IPS-NIHi7 (cell line): Measurements from ENCODE around the gene BPIFB3.
A peak's percentile ranks its signal among the peaks of the same experiment; 100 is the strongest.

ENCODE experiments used
- DNase-seq: peaks from one replicate; pipeline ENCODE4 v3.0.0; 2012; ENCODE audit warnings: mixed read lengths; ENCODE audit errors: extremely low spot score

BPIFB3 gene

DNA sequence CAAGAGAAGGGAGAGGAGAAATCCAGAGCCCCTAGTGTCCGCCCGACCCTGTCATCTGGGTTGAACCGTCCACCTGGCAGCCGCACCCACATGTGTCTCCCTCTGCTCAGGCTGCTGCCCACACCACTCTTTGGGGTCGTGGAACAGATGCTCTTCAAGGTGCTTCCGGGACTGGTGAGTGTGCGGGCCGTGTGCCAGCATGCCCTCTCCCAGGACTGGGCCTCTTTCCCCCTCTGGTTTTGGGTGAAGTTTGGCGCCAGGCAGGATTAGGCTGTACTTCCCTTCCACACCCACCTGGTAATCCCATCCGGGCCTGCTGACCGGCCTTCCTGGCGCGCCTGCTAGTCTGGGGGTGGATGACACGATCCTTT is 7.9 kb downstream of the BPIFB3 start:
- DNase-seq: no peak

DNA sequence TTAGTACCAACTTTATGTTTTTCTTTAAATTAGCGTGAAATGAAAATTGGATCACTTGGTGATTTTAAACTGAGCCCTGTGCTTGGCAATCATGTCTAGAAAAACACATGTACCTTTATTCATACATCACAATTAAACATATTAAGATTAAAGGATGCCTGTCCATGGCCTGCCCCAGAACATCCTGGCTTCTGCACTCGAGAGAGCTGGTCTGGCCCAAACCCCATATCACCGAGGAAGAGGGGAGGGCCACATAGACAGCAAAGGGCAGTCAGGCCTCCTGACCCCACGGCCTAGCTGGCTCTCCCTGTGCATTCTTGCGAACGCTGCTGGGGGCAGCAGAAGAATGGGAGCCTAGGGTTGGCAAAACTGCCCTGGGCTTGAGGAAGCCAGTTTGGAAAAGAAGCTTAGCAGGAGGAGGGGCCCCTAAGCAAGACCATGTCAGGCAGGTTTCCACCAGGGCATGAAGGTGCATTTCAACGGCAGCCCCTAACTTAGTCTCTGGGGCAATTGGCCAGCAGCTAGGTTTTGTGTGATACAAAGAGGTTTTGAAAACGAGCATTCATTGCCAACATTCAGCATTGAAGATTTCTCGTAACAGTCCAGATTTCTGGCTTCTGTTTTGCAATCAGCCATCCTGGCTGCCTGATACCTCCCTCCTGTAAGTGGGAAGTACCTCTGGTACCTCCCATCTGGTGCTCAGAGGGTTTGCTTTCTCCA is 8.6 kb downstream of the BPIFB3 start:
- no peak for DNase-seq

DNA sequence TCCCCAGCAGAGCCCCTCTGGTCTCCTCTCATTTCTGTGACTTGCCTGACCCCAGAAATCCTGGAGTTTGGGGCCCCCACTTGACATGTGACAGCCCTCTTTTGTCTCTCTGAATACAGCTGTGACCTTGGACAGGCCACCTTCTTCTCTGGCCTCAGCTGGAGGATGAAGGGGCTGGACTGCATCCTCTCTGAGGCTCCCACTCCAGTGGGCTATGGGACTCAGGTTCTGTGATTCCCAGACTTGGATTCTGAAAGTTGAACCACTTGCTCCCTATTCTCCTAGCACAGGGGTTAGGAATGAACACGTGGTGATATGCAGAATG is 9.1 kb downstream of the BPIFB3 start:
- no peak for DNase-seq

DNA sequence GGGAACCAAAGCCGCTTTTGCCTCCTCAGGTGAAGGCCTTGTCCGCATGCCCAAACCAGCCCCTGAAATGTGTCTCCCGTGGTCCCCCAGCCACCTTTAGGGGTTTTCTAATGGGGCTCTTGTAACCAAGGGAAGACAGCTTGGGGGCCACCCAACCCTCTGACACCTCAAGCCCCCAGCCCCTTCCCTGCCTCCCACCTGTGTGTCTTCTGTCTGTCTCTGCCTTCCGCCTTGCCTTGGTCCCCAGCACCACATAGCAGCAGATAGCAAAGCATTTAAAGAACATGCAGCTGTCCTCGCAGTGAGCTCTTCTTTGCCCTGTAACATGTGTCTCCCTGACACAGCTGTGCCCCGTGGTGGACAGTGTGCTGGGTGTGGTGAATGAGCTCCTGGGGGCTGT is 9.6 kb downstream of the BPIFB3 start:
- no peak for DNase-seq

DNA sequence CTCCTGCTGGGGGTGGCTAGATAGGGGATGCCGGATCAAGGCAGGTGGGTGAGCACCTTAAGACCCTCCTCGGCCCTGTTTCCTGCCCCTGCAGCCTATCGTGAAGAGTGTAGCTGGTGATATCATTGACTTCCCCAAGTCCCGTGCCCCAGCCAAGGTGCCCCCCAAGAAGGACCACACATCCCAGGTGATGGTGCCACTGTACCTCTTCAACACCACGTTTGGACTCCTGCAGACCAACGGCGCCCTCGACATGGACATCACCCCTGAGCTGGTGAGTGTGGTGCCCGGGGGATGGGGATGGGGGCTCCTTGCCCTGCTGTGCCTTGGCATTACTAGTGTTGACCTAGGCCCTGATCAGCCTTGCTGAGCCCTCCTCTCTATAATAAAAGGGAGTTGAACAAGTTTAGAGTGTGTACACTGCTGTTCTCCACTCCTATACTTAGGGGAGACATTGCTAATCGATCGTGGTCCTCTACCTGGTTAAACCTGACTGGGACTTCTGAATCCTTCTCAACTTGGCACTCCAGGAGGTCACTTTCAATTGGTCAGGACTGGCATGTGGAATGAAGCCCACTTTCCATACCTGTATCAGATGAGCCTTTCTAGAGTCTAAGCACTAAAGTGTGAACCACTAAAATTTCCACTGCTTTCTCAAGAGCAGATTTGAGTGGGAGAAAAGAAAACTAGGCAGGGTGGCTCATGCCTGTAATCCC is 11.0 kb downstream of the BPIFB3 start:
- DNase-seq: no peak

DNA sequence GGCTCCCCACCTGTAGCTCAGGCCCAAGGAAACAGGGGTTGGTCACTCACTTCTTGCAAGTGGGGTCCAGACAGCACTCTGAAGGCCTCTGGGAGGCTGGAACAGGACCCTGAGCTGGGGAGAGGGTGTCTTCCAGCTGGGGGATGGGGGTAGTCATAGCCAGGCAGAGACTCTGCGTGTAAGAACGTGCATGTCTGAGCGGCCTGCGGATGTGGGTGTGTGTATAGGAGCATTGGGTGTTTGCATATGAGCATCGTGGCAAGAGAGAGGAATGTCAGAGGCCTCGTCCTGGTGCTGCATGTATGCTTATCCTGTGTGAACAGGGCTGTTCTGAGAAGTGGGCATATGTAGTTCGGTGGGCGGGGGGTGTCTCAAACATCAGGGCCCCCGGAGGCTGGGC is 12.1 kb downstream of the BPIFB3 start:
- no peak for DNase-seq

DNA sequence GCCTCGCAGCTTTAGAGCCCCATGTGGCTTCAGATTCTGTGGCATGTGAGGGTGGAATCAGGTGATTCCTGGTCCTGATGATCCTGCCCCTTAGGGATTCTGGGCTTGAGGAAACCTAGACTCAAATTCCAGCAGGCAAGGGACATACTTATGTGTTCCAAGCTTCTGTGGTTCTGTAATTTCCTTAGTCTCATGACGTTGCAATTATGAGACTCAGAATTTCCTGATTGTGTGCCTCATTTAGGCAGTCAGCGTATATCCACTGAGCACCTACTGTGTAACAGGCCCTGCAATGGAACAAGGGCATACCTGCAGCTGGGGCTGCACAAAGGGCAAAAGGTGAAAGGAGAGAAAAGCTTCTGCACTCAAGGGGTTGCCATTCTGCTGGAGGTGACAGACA is 14.1 kb downstream of the BPIFB3 start:
- DNase-seq: no peak

DNA sequence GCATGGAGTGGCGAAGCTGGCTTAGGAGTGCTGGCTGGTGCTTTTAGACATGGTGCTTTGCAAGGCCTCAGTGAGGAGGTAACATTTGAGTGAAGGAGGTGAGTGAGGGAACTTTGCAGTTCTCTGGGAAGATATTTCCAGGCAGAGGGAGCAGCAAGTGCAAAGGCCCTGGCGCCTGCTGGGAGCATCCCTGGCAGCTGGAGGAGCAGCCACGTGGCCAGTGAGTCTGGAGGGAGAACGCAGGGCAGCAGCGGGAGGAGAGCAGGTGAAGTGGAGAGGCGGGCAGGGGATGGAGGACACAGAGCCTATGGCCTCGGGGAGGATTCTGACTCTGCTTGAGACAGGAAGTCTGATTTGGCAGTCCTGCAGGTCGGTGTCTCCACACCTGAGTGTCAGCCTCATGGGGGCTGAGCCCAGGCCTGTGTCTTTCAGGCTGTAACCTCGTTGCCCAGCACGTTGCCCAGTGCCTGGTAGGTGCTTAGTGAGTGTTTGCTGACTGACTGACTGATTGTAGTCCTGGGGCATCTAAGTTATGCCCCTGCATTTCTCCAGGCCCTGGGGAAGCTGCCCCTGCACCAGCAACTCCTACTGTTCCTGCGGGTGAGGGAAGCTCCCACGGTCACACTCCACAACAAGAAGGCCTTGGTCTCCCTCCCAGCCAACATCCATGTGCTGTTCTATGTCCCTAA is 14.7 kb downstream of the BPIFB3 start:
- no peak for DNase-seq

DNA sequence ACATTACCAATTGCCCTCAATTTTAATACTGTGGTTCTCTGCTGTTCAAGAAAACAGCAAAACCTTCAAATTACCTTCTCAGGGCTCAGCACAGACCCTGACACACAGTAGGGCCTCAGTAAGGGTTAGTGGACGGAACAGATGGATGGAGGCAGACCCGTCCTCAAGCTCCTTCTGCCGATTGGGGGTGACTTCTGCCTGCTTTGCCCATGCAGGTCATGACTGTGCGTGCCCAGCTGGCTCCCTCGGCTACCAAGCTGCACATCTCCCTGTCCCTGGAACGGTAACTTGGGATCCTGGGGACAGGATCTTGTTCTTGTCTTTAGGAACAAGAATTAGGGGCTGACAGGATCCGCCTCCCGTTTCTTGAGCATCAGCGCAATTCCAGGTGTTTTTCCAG is 16.0 kb downstream of the BPIFB3 start:
- no peak for DNase-seq

DNA sequence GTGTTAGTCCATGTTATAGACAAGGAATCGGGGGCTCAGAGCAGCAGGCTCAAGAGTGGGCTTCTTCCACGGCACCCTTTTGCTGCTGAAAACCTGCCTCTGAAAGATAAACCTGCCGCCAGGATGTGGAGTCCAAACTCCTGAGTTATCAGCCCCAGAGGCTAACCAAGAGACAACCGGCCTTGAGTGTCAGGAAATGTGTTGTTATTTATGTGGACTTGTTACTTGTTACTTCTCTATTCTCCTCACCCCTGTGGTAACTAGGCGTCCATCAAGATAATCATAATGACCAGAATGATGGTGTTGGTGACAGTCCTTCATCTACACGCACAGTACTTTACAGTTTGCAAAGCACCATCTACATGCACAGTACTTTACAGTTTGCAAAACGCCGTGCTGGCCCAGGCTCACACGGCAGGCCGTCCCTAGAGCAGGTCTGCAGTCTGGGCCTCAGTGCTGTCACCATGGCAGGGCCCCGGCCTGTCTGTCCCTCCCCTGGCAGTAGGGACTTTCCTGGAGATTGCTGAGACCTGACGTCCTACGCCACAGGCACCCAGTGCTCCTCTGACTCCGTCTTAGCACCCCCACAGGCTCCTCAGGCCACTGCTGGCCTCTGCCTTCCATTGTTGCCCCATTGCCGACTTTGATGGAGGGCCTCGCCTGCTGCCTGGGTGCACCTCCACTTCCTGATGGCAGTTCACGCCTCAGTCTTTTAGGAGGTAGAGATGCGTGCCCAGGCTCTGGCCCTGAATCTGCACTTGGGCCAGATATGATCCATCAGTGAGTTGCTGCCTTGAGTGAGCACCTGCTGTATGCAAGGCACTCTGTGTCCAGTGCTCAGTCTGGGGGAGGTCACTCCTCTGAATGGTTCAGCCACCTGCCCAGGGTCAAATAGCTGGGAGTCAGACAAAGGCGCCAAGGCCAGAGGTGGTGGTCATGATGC is 16.7 kb downstream of the BPIFB3 start:
- DNase-seq: no peak

DNA sequence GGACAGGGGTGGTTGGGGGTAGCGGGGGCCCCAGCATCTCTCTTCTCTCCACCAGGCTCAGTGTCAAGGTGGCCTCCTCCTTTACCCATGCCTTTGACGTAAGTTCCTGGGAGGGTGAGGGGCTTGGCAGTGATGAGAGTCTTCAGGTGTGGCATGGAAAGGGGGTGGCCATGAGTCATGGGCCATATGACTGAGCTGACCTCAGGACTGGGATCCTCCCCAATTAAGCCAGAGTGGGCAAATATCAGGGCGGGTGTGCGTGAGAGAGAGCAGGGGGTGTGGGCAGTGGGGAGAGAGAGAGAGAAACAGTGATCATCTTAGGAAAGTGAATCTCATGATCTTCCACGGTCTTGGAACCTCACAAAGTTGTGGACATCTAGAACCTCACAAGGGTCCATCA is 17.5 kb downstream of the BPIFB3 start:
- no peak for DNase-seq

DNA sequence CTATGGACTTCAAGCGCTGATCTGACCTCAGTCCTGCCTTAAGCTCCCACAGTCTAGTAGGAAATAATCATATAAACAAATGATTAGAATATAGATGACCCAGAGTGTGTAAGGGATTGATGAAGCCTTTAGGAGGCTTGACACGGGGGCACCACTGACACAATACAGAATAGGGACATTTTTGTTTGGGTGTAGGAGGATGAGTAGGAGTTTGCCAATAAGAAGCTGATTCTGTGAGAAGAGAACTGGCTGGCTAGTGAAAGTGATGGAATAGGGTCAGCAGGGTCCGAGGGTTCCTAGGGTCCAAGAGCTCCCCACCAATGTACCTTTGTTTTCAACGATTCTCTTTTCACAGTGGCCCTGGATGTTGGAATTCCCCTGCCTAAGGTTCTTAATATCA is 18.7 kb downstream of the BPIFB3 start:
- DNase-seq: no peak

DNA sequence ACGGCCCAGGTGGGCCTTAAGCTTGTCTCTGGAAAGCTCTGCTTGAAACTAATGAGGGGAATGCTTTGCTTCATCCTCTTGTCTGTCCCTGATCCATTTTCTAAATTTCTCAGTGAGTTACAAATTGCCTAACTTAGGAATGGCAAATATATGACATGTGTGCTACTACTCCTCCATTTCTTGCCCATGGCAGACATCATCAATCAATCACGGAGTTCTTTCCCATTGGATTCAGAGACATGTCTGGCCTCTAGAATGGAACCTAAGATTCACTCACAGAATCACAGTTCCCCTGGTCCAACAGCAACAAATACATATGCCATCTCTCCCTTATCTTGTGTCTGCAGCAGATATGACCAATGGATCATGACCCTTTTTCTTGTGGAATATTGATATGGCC is 19.1 kb downstream of the BPIFB3 start:
- DNase-seq: no peak

DNA sequence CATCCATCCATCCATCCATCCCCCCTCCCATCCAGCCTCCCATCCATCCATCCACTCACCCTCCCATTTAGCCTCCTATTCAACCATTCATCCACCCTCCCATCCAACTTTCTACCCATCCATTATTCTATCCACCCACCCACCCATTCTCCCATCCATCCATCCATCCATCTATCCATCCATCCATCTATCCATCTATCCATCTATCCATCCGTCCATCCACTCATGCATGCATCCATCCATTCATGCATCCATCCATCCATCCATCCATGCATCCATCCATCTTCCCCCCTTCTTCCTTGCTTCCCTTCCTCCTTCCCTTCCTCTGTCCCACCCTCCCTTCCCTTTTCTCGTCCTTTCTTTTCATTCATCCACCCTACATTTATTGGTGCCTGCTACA is 21.0 kb downstream of the BPIFB3 start:
- DNase-seq: no peak

DNA sequence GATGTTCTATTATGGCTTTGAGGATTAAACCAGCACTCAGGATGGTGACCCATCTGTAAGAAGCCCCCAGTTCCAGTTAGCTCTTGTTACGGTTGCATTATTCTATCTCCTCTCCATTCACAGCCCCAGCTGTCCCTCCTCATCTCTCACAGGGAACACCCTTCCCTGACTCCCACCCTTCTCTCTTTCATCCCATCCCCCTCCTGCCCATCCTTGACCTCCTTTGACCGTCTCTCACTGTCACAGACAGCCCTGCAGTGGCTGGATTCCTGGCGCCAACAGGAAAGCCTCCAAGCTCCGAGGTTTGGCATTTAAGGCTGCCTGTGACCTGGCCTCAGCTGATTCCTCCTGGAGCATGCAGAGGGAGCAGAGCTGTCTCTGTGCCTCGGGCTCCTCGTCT is 21.6 kb downstream of the BPIFB3 start:
- DNase-seq: no peak

DNA sequence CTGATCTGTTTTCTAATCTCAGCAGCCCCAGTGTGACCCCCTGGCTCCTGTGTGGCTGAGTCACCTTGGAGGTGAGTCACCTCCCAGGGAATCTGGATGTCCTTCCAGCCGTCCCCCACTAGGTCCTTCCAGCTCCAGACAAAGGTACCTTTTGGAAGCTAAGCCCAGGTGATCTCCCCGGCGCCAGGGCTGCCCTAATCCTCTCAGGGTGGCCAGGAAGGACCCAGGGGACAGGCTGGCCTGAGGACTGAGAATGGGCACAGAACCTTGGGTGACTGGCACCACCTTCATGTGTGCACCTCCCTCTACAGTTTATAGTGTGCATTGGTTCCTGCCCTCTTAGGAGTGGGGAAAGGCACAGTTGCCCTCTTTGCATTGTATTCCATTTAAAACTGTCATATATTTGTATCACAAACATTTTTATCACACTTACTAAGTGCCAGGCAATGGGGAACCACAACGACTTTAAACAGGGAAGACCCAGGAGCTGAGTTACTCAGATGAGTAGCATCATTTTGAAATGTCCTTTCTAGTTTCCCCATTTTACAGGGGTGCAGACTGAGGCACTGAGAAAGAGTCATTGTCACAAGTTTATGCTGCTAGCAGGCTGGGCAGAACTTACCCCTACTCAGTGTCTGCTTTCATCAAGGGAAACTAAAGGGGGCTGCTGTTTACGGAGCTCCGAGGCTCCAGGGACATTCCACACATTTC is 23.1 kb downstream of the BPIFB3 start:
- DNase-seq: peak; percentile 60

DNA sequence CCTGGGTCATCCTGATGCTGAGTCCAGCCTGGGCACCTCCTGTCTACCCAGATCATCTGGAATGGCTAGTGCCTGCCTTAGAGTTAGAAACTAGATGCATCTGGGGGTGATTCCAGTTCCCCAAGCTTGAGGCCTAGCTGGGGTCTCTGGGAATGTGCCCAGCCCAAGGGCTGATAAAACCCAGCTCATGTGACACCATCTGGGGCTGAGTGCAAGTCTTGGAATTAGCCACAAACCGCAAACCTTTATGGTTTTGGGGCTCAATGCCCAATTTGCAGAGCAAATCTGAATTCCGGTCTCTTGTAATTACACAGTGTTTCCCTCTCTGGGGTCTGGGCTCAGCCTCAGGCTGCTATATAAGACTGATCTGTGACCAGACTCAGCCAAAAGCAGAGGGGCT is 25.6 kb downstream of the BPIFB3 start, which contains the start of gene BPIFB4:
Gene BPIFB4 (plus strand): TSS at position 385 of the 400 bp plus-strand sequence. CDS start 1,884 bp downstream, outside the sequence.
- no peak for DNase-seq

DNA sequence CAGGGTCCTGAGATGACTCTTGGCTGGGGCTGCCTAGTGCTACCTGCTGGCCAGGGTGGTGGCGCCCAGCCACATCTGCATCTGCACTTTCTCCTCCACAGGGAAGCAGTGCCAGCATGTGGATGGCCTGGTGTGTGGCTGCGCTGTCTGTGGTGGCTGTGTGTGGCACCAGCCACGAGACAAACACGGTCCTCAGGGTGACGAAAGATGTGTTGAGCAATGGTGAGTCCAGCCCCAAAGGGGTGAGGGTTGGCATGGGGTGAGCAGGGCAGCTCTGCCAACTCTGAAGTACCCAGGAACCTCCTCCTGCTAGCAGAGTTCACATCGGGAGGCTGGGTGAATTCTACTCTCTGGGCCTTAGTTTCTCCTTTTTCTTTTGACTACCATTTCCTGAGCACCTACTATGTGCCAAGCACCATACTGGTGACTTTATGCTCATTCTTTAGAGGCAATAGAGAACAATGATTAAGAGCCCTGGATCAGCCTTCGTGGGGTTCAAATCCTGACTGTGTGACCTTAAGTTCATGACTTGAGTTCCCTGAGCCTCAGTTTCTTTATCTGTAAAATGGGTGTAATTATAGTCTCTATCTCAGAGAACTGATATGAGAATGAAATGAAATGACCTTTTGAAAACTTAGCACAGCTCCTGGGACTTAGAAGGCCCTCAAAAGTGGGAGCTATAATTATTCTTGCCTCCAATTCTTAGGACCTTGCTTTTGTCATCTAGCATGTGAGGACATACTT is 27.9 kb downstream of the BPIFB3 start:
- no peak for DNase-seq

DNA sequence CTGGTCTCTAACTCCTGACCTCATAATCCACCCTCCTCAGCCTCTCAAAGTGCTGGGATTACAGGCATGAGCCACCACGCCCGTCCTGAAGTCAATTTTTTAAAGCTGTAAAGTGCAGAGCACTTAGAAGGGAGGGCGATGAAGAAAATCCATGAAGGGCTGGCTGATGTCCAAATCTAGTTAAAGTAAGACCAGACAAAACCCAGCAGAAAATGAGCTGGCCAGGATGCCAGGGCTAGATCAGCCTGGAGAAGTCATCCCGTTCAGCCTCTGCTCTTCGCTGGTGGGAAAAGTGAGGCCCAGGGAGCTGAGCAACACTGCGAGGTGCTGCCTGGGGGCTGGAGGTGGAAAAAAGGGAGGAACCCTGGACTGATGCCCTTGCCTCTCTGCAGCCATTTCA is 28.8 kb downstream of the BPIFB3 start:
- no peak for DNase-seq

DNA sequence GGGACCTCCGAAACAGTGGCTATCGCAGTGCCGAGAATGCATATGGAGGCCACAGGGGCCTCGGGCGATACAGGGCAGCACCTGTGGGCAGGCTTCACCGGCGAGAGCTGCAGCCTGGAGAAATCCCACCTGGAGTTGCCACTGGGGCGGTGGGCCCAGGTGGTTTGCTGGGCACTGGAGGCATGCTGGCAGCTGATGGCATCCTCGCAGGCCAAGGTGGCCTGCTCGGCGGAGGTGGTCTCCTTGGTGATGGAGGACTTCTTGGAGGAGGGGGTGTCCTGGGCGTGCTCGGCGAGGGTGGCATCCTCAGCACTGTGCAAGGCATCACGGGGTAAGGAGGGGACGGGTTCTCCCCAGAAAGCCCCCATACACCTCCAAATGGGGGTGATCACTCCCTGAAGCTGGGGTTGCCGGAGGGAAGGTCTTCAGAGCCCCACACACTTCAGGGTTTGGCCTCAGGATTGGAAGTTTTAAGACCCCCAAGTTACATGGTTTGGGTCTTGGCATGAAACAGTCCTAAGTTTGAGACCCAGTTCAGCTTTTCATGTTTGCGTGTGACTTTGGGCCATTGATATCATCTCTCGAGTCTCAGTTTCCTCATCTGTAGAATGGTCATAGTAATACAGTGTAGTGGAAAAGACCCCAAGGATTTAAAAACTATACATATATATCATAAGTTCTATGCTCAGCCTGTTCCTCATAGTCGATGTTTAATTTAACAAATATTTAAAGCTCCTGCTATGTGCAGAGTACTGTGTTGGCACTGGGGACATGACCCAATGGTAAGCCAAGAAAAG is 30.0 kb downstream of the BPIFB3 start:
- no peak for DNase-seq
